Upper lobe of right lung (tissue), 1 donor: ENCODE data around the gene PYGO2. TPM values are rescaled to one million over a fixed set of nuclear protein-coding genes. Genes with fewer than 3 reads are reported as not detected.

ENCODE experiments used
- ATAC-seq: fragments of 200-7000 bp; cut with Tn5 transposase; one replicate; pipeline ENCODE4 v1.9.1; 2020; ENCODE audit warnings: mild to moderate bottlenecking, moderate library complexity
- DNase-seq: peaks from one replicate; pipeline ENCODE4 v3.0.0-alpha.2; 2020
- H3K27ac ChIP-seq: fragments of 200-600 bp; one replicate; pipeline ENCODE4 v1.8.0; 2022
- H3K27me3 ChIP-seq: fragments of 200-600 bp; one replicate; pipeline ENCODE4 v1.8.0; 2022; ENCODE audit warnings: mild to moderate bottlenecking
- H3K36me3 ChIP-seq: fragments of 200-600 bp; one replicate; pipeline ENCODE4 v1.8.0; 2022
- H3K4me1 ChIP-seq: fragments of 200-600 bp; one replicate; pipeline ENCODE4 v1.8.0; 2022
- H3K4me3 ChIP-seq: fragments of 200-600 bp; one replicate; pipeline ENCODE4 v1.8.0; 2022; ENCODE audit warnings: mild to moderate bottlenecking
- H3K9me3 ChIP-seq: fragments of 200-600 bp; one replicate; pipeline ENCODE4 v1.8.0; 2022
- intact Hi-C: fragments of 100-400 bp; cut with DNase I; formaldehyde crosslinking; loops from one replicate; pipeline ENCODE4 v1.11.0; 2022
- total RNA-seq: library from RNA; stranded (reverse); fragmentation: NEBNext Ultra II Directional; extraction: Animal tissue kit (Norgen Biotek cat#: 25700); gene quantifications from one replicate; pipeline ENCODE4 v1.2.1, GENCODE V29; 2021
- TF ChIP-seq, protein P1 (sequence below): fragments of 200-600 bp; IDR thresholded peaks from one replicate; pipeline ENCODE4 v1.8.0; 2022; ENCODE audit warnings: antibody characterized with exemption
- donor health status: DM: no; HTN: yes; CAD: no; lungs with severe emphysema.

The PYGO2 gene
- total RNA-seq, 1 donor from 2014 or later: 27.0 TPM

DNA sequence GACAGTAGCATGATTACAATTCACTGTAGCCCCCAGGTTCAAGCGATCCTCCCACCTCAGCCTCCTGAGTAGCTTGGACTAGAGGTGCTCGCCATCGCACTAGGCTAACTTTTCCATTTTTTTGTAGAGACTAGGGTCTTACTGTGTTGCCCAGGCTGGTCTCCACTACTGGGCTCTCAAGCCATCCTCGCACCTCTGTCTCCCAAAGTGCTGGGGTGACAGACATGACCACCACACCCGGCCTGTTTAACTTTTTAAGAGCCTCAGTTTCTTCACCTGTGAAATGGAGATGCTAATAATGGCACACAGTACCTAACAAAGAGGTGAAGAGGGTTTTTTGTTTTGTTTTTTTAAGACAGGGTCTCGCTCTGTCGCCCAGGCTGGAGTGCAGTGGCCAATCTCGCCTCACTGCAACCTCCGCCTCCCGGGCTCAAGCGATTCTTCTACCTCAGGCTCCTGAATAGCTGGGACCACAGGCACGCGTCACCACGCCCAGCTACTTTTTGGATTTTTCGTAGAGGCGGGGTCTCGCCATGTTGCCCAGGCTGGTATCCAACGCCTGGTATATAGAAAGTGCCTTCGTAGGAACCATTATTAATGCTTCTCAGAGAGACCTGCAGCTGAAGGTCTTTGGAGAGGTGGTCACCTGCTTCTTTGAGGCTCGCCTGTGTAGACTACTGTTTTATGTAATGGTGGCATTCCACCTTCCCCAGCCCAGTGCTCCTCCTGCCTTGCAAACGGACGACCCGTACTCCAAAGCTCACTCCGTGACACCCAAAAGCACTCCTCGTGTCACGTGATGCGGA, 25.6 kb downstream of the PYGO2 start:
- peaks cover 18% of the 10 kb centered on the region for H3K4me1 ChIP-seq
- intact Hi-C loops: no loop called here

DNA sequence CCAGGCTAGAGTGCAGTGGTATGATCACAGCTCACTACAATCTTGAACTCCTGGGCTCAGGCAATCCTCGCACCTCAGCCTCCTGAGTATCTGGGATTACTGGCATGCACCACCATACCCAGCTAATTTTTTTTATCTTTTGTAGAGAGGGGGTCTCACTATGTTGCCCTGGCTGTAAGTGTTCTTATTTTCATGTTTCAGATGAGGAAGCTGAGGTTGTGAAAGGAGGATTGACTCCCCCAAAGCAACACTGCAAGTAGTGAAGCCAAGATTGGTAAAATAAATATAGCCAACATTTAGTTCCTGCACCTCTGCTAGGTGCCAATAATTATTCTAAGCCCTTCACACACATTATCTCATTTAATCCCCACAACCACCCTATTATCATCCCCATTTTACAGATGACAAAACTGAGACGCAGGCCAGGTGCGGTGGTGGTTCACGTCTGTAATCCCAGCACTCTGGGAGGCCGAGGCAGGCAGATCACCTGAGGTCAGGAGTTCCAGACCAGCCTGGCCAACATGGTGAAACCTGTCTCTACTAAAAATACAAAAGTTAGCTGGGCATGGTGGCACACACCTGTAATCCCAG, 27.1 kb downstream of the PYGO2 start:
- TF ChIP-seq, protein P1, sequence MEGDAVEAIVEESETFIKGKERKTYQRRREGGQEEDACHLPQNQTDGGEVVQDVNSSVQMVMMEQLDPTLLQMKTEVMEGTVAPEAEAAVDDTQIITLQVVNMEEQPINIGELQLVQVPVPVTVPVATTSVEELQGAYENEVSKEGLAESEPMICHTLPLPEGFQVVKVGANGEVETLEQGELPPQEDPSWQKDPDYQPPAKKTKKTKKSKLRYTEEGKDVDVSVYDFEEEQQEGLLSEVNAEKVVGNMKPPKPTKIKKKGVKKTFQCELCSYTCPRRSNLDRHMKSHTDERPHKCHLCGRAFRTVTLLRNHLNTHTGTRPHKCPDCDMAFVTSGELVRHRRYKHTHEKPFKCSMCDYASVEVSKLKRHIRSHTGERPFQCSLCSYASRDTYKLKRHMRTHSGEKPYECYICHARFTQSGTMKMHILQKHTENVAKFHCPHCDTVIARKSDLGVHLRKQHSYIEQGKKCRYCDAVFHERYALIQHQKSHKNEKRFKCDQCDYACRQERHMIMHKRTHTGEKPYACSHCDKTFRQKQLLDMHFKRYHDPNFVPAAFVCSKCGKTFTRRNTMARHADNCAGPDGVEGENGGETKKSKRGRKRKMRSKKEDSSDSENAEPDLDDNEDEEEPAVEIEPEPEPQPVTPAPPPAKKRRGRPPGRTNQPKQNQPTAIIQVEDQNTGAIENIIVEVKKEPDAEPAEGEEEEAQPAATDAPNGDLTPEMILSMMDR: no peak
- ATAC-seq (no peak), DNase-seq (no peak)
- peaks cover 18% of the 10 kb centered on the region for H3K4me1 ChIP-seq
- no peak overlapping the region for H3K4me3 ChIP-seq
- H3K9me3 ChIP-seq: no peaks in the 10 kb centered on the region
- no peak overlapping the region for H3K27ac ChIP-seq
- H3K36me3 ChIP-seq: peaks cover 11% of the 10 kb centered on the region
- H3K27me3 ChIP-seq: no peaks in the 10 kb centered on the region
- intact Hi-C loops: no loop called here

More for the DNA sequence above, 25.6 kb downstream of the PYGO2 start:
- H3K27me3 ChIP-seq: no peaks in the 10 kb centered on the region
- H3K9me3 ChIP-seq: no peaks in the 10 kb centered on the region
- peak overlapping the region; percentile 71 for H3K4me3 ChIP-seq
- ATAC-seq: no peak
- H3K36me3 ChIP-seq: peaks cover 9% of the 10 kb centered on the region
- H3K27ac ChIP-seq: peak overlapping the region; percentile 99
- TF ChIP-seq, protein P1: no peak
- DNase-seq: no peak

DNA sequence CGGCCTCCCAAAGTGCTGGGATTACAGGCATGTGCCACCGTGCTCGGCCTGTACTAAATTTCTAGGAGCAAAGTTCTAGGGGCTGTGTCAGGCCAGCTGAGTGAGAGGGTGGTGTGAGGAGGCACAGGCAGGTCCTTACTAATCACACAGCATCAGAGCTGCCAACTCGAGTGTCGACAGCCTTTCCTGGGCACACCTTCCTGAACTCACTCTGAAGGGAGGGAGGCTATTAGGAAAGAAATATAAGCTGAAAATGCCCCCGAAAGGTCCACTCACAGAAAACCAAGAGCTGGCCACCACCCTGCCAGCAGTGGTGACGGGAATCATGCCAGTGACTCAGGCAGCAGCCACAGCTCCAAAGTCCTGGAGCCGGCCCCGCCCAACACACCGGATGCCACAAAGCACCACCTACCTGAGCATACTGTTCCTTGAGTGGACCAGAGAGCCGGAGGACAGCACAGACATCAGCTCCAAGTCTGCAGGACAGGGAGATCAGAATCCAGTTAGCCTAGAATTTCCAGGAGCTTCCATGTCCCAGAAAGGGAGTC, 29.6 kb downstream of the PYGO2 start:
- Histone ChIP-seq H3K36me3 (peaks cover 18% of the 10 kb centered on the region), H3K9me3 (no peaks in the 10 kb centered on the region), H3K4me1 (peaks cover 11% of the 10 kb centered on the region), H3K4me3 (no peak overlapping the region), H3K27ac (peak overlapping the region; percentile 53), H3K27me3 (no peaks in the 10 kb centered on the region)
- TF ChIP-seq, protein P1: no peak
- peak; percentile 90 for DNase-seq
- ATAC-seq: peak; percentile 57
- intact Hi-C loops: no loop called here

DNA sequence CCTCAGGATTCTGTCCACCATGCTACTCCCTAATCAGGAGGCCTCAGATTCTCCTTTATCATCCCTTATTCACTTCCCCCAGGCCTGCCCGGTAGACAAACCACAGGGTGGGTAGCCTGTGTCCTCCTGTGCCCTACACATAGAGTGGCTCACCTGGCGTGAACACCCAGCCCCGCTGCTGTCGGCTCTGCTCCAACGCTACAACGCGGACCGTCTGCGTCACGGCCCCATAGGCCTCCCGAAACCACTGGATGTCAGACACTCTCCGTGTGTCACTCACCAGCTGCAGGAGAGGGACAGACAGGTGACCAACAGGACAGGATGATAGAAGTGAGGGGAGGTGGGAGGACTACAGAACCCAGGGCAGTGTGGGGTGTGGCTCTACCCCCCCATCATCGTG, 35.4 kb downstream of the PYGO2 start:
- Histone ChIP-seq H3K27me3 (no peaks in the 10 kb centered on the region), H3K36me3 (peaks cover 43% of the 10 kb centered on the region), H3K27ac (no peak overlapping the region), H3K9me3 (no peaks in the 10 kb centered on the region), H3K4me1 (no peaks in the 10 kb centered on the region), H3K4me3 (no peak overlapping the region)
- DNase-seq (no peak), ATAC-seq (no peak)
- TF ChIP-seq, protein P1: no peak
- intact Hi-C loops: no loop called here

DNA sequence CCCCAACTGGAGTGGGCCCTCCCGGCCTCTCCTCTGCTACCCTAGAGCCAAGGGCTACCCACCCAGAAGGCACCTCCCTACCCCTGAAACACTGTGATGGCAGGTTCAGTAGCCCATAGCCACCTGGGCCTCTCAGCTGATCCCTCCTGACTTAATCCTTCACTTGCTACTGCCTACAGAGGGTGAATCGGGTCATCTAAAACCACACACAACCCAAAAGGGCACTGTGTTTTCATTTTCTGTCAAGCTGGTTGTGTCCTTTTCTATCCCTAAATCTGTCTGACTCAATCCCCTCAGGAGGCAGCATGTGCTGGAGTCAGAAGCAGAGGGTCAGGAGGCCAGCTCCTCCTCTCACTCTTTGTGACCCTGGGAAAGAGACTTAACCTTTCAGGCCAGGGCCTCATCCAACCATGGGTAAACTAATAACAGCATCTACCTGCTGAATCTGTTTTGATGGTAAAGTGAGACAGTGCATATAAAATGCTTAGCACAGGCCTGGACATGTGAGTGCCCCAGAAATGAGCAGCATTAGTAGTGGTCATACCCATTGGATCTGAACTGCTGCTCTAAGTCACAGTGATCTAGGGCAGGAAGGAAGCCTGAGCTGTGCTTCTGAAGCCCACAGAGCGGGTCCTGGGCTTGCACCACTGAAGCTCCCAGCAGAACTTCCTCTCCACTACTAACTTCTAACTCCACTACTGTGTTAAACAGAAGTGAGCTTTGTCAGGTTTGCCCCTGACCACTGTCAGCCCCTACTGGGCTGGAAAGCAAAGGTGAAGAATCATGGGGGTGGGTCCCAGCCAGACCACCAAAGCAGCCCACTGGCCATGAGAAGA, 36.0 kb downstream of the PYGO2 start:
- Histone ChIP-seq H3K27me3 (no peaks in the 10 kb centered on the region), H3K4me3 (no peak overlapping the region), H3K4me1 (no peaks in the 10 kb centered on the region), H3K9me3 (no peaks in the 10 kb centered on the region), H3K27ac (no peak overlapping the region), H3K36me3 (peaks cover 39% of the 10 kb centered on the region)
- intact Hi-C loops: no loop called here
- ATAC-seq: no peak
- TF ChIP-seq, protein P1: no peak
- no peak for DNase-seq
